Fibroblast of villous mesenchyme (primary cell): Measurements from ENCODE around the gene BCL2L1. TPM values are rescaled to one million over a fixed set of nuclear protein-coding genes. Genes with fewer than 3 reads are reported as not detected.
A peak's percentile ranks its signal among the peaks of the same experiment; 100 is the strongest.

ENCODE experiments used
- DNase-seq: peaks from one replicate; pipeline ENCODE4 v3.0.0-alpha.2; 2010; ENCODE audit warnings: low read depth
- H3K4me3 ChIP-seq: 2 replicates; pipeline ENCODE4 v1.5.1; 2011; ENCODE audit warnings: low read depth, mild to moderate bottlenecking, low read length
- CTCF ChIP-seq: IDR thresholded peaks from 2 replicates; pipeline ENCODE4 v1.5.1; 2012; ENCODE audit warnings: low read depth, mild to moderate bottlenecking, low read length; ENCODE audit not compliant: insufficient read depth
- total RNA-seq: library from RNA; depleted of rRNA; stranded (reverse); fragments of >200 nt; gene quantifications from 2 replicates; pipeline ENCODE4 v1.2.3, GENCODE V29; 2012

BCL2L1 gene
- total RNA-seq, 1 donor, result 113 TPM

DNA sequence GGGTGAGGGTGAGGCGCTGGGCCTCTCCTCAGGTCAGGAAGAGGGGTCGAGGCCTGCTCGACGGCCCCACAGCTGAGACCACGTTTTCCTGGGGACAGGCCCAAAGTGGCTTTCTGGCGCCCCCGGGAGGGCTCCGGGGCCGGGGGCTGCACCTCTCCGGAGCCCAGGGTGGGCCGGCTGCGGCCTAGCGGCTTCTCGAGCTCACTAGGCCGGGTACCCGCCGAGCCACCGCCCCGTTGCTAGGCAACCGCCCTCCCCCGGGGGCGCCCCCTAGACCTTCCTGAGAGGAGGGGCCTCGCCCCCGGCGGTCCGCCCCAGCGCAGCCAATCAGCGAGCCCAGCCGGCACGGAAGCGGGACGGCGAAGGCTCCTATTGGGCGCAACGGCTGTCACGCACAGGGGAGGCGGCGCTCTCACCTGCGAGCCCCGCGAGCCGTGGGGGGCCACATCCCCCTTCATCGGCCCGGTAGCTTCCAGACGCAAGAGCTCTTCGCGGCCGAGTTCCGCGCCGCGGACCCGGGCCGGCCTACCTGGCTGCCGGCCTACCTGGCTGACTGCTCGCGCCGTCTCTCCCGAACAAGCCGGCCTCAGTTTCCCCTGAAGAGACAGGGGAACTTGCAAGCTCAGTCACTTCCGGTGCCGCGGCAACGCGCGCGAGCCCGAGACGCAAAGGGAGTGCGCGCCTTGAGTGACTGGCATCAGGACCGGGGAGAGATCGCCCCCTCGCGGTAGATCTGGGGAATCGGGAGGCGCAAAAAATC, 831 bp upstream of the BCL2L1 start:
- peak overlapping the region; percentile 92 for H3K4me3 ChIP-seq
- peak; percentile 98 for DNase-seq
- peak; percentile 92 for TF ChIP-seq CTCF

- DNase-seq, result no peak
- no peak for TF ChIP-seq CTCF
- H3K4me3 ChIP-seq, result peak overlapping the region; percentile 92
Measured at GRCh38 chr20:31723069-31723318, 326 bp upstream of the BCL2L1 start.

GRCh38 chr20:31721408-31722256, 1.0 kb downstream of the BCL2L1 start:
- DNase-seq, result no peak
- no peak for TF ChIP-seq CTCF
- H3K4me3 ChIP-seq, result peak overlapping the region; percentile 92

- no peak for DNase-seq
- TF ChIP-seq CTCF, result peak; percentile 6
- H3K4me3 ChIP-seq, result peak overlapping the region; percentile 92
Measured at GRCh38 chr20:31720486-31721407, 1.9 kb downstream of the BCL2L1 start.

- TF ChIP-seq CTCF, result no peak
- peak overlapping the region; percentile 92 for H3K4me3 ChIP-seq
- DNase-seq, result no peak
Measured at GRCh38 chr20:31719644-31720485, 2.8 kb downstream of the BCL2L1 start.

- no peak for DNase-seq
- TF ChIP-seq CTCF, result no peak
- H3K4me3 ChIP-seq, result peak overlapping the region; percentile 92
Measured at GRCh38 chr20:31718952-31719643, 3.6 kb downstream of the BCL2L1 start.
